Measurements from ENCODE around the gene SLC35G6. TPM values are rescaled to one million over a fixed set of nuclear protein-coding genes. Genes with fewer than 3 reads are reported as not detected.

Gene SLC35G6
- total RNA-seq, 1 experiment from 2014 or later: not detected

- Histone ChIP-seq H3K4me3 (ENCODE audit: insufficient read depth, low read depth, low read length) (no peak overlapping the region), H3K27me3 (ENCODE audit: control insufficient read depth, insufficient read depth, low read length) (no peaks in the 10 kb centered on the region), H3K36me3 (replicated peaks; ENCODE audit: control insufficient read depth, insufficient read depth, low read length) (no peaks in the 10 kb centered on the region)
- DNase-seq: no peak
These were observed 47.6 kb downstream of the SLC35G6 start for GRCh38 chr17:7528842-7529241.

DNA sequence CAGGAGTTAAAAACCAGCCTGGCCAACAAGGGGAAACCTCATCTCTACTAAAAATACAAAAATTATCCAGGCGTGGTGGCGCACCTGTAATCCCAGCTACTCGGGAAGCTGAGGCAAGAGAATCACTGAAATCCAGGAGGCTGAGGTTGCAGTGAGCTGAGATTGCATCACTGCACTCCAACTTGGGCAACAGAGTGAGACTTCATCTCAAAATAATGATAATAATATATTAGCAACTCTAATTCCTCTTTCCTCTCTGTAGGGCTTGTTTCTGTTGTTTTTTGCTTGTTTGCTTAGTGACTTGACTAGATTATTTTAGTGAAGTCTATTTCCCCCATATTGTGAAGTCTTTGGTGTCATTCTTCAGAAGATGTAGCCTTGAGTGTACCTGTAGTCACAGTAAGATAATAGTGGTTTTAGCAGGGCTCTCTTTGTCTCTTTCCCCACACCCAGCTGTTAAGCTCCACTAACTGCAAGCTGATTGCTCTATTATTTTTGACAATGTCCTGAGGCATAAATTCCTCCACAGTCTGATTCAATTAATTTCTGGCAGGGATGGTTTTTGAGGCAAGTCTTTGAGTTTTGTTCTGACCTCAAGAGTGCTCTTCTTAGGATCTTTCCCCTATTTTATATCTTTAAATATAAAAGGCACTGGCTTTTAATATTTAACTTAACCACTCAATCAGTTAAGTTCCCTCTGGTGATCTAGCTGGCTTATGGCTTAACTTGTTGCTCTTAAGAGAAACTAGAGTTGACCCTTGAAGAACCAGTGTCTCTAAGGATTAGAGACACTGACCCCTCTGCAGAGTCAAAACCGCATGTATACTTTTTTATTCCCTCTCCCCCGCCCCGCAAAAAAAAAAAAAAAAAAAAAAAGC is 49.0 kb downstream of the SLC35G6 start:
- H3K27me3 ChIP-seq (ENCODE audit: control insufficient read depth, insufficient read depth, low read length): no peaks in the 10 kb centered on the region
- no peak overlapping the region for H3K4me3 ChIP-seq (ENCODE audit: insufficient read depth, low read depth, low read length)
- no peaks in the 10 kb centered on the region for H3K36me3 ChIP-seq (replicated peaks; ENCODE audit: control insufficient read depth, insufficient read depth, low read length)
- DNase-seq: no peak

Other genes starting within 250 kb of the SLC35G6 start
- 75.0 and 90.9 TPM in 2 replicates for gene DVL2, start 246.9 kb upstream of the SLC35G6 start, total RNA-seq (2014; rRNA removed; shearing (Covaris generic))
- 54.9 and 56.2 TPM in 2 replicates for gene PHF23, start 242.0 kb upstream of the SLC35G6 start, total RNA-seq (2014; rRNA removed; shearing (Covaris generic))
- 185 and 231 TPM in 2 replicates for gene GABARAP, start 239.0 kb upstream of the SLC35G6 start, total RNA-seq (2014; rRNA removed; shearing (Covaris generic))
- gene CTDNEP1, start 229.7 kb upstream of the SLC35G6 start, total RNA-seq (2014; rRNA removed; shearing (Covaris generic)): 58.8 and 59.9 TPM in 2 replicates
- 66.4 and 77.4 TPM in 2 replicates for gene ELP5, start 229.2 kb upstream of the SLC35G6 start, total RNA-seq (2014; rRNA removed; shearing (Covaris generic))
- gene CLDN7, start 219.0 kb upstream of the SLC35G6 start, total RNA-seq (2014; rRNA removed; shearing (Covaris generic)): 30.8 and 40.8 TPM in 2 replicates
- 3.8 and 6.6 TPM in 2 replicates for gene SLC2A4, start 199.7 kb upstream of the SLC35G6 start, total RNA-seq (2014; rRNA removed; shearing (Covaris generic))
- 12.2 and 21.8 TPM in 2 replicates for gene YBX2, start 186.8 kb upstream of the SLC35G6 start, total RNA-seq (2014; rRNA removed; shearing (Covaris generic))
- gene EIF5A, start 173.8 kb upstream of the SLC35G6 start, total RNA-seq (2014; rRNA removed; shearing (Covaris generic)): 865 and 1,116 TPM in 2 replicates
- gene GPS2, start 166.1 kb upstream of the SLC35G6 start, total RNA-seq (2014; rRNA removed; shearing (Covaris generic)): 52.8 and 60.2 TPM in 2 replicates
- gene NEURL4, start 152.1 kb upstream of the SLC35G6 start, total RNA-seq (2014; rRNA removed; shearing (Covaris generic)): 33.5 and 34.1 TPM in 2 replicates
- gene ACAP1, start 144.9 kb upstream of the SLC35G6 start, total RNA-seq (2014; rRNA removed; shearing (Covaris generic)): 17.8 and 34.5 TPM in 2 replicates
- gene KCTD11, start 129.3 kb upstream of the SLC35G6 start, total RNA-seq (2014; rRNA removed; shearing (Covaris generic)): 1.1 and 2.2 TPM in 2 replicates
- not detected in 2 replicates for gene TMEM95, start 126.3 kb upstream of the SLC35G6 start, total RNA-seq (2014; rRNA removed; shearing (Covaris generic))
- 7.0 and 8.9 TPM in 2 replicates for gene TNK1, start 100.4 kb upstream of the SLC35G6 start, total RNA-seq (2014; rRNA removed; shearing (Covaris generic))
- 26.5 and 27.8 TPM in 2 replicates for gene PLSCR3, start 86.9 kb upstream of the SLC35G6 start, total RNA-seq (2014; rRNA removed; shearing (Covaris generic))
- 280 and 385 TPM in 2 replicates for gene TMEM256, start 77.3 kb upstream of the SLC35G6 start, total RNA-seq (2014; rRNA removed; shearing (Covaris generic))
- gene NLGN2, start 73.6 kb upstream of the SLC35G6 start, total RNA-seq (2014; rRNA removed; shearing (Covaris generic)): 11.6 and 15.7 TPM in 2 replicates
- not detected in 2 replicates for gene SPEM1, start 61.1 kb upstream of the SLC35G6 start, total RNA-seq (2014; rRNA removed; shearing (Covaris generic))
- not detected in 2 replicates for gene SPEM2, start 55.8 kb upstream of the SLC35G6 start, total RNA-seq (2014; rRNA removed; shearing (Covaris generic))
- gene SPEM3, start 52.6 kb upstream of the SLC35G6 start, total RNA-seq (2014; rRNA removed; shearing (Covaris generic)): not detected in 2 replicates
- 14.5 and 15.8 TPM in 2 replicates for gene TMEM102, start 46.0 kb upstream of the SLC35G6 start, total RNA-seq (2014; rRNA removed; shearing (Covaris generic))
- gene FGF11, start 41.9 kb upstream of the SLC35G6 start, total RNA-seq (2014; rRNA removed; shearing (Covaris generic)): 12.5 and 20.7 TPM in 2 replicates
- 6.6 and 6.8 TPM in 2 replicates for gene CHRNB1, start 36.4 kb upstream of the SLC35G6 start, total RNA-seq (2014; rRNA removed; shearing (Covaris generic))
- gene ZBTB4, start 1.8 kb upstream of the SLC35G6 start, total RNA-seq (2014; rRNA removed; shearing (Covaris generic)): 9.0 and 10.4 TPM in 2 replicates
- gene POLR2A, start 2.9 kb downstream of the SLC35G6 start, total RNA-seq (2014; rRNA removed; shearing (Covaris generic)): 46.1 and 48.6 TPM in 2 replicates
- gene TNFSF12, start 67.6 kb downstream of the SLC35G6 start, total RNA-seq (2014; rRNA removed; shearing (Covaris generic)): 6.2 and 9.6 TPM in 2 replicates
- 0.94 and 1.7 TPM in 2 replicates for gene TNFSF13, start 77.3 kb downstream of the SLC35G6 start, total RNA-seq (2014; rRNA removed; shearing (Covaris generic))
- 137 and 203 TPM in 2 replicates for gene SENP3, start 80.5 kb downstream of the SLC35G6 start, total RNA-seq (2014; rRNA removed; shearing (Covaris generic))
- 0.22 and 0.55 TPM in 2 replicates for gene CD68, start 98.2 kb downstream of the SLC35G6 start, total RNA-seq (2014; rRNA removed; shearing (Covaris generic))
- 111 and 146 TPM in 2 replicates for gene MPDU1, start 102.4 kb downstream of the SLC35G6 start, total RNA-seq (2014; rRNA removed; shearing (Covaris generic))
- gene SOX15, start 108.6 kb downstream of the SLC35G6 start, total RNA-seq (2014; rRNA removed; shearing (Covaris generic)): 33.8 and 44.0 TPM in 2 replicates
- 49.0 and 52.0 TPM in 2 replicates for gene FXR2, start 133.5 kb downstream of the SLC35G6 start, total RNA-seq (2014; rRNA removed; shearing (Covaris generic))
- gene SAT2, start 146.4 kb downstream of the SLC35G6 start, total RNA-seq (2014; rRNA removed; shearing (Covaris generic)): 45.5 and 55.8 TPM in 2 replicates
- 0.35 and 1.5 TPM in 2 replicates for gene SHBG, start 148.7 kb downstream of the SLC35G6 start, total RNA-seq (2014; rRNA removed; shearing (Covaris generic))
- gene ATP1B2, start 169.5 kb downstream of the SLC35G6 start, total RNA-seq (2014; rRNA removed; shearing (Covaris generic)): 1.6 and 7.0 TPM in 2 replicates
- gene TP53, start 206.0 kb downstream of the SLC35G6 start, total RNA-seq (2014; rRNA removed; shearing (Covaris generic)): 97.5 and 99.4 TPM in 2 replicates
- gene WRAP53, start 207.0 kb downstream of the SLC35G6 start, total RNA-seq (2014; rRNA removed; shearing (Covaris generic)): 32.9 and 41.3 TPM in 2 replicates
- gene EFNB3, start 223.8 kb downstream of the SLC35G6 start, total RNA-seq (2014; rRNA removed; shearing (Covaris generic)): 6.0 and 6.4 TPM in 2 replicates
- gene DNAH2, start 236.3 kb downstream of the SLC35G6 start, total RNA-seq (2014; rRNA removed; shearing (Covaris generic)): 0.11 and 0.24 TPM in 2 replicates

Data from H7 (cell line).